Measurements from ENCODE around the gene OR3A2. TPM values are rescaled to one million over a fixed set of nuclear protein-coding genes. Genes with fewer than 3 reads are reported as not detected.
"Not testable (repeated sequence)": the region's sequence is repeated elsewhere in the genome, so short reads cannot be mapped to it uniquely, and the experiment has no call there.

The OR3A2 gene
- total and polyA plus RNA-seq, 5 donors from 2014 or later = 0.10 to 1.0 (median 0.49) TPM; not detected in 1

DNA sequence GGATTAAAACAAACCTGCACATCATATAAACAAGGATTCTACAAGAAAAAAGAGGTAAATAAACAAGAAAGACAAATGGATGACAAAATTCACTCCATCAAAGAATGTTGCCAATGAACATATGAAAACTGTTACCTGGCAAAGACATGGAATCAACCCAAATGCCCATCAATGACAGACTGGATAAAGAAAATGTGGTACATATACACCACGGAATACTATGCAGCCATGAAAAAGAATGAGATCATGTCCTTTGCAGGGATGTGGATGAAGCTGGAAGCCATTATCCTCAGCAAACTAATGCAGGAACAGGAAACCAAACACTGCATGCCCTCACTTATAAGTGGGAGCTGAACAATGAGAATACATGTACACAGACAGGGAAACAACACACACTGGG is 92.6 kb downstream of the OR3A2 start:
- H3K27me3 ChIP-seq (ENCODE audit: control insufficient read depth, insufficient read depth, low read length); H3K36me3 Mint-ChIP-seq; H3K9me3 Mint-ChIP-seq; H3K4me1 Mint-ChIP-seq; H3K4me3 Mint-ChIP-seq; DNase-seq; H3K9me3 ChIP-seq (ENCODE audit: control insufficient read depth in 2 of 2, low read length in 2 of 2); H3K4me3 ChIP-seq (ENCODE audit: low read depth, low read length); H3K4me1 ChIP-seq (ENCODE audit: control insufficient read depth, insufficient read depth, low read length, poor library complexity, severe bottlenecking); H3K27ac Mint-ChIP-seq; H3K36me3 ChIP-seq (ENCODE audit: control insufficient read depth, insufficient read depth, low read length); ATAC-seq (ENCODE audit: low read depth in 2 of 2); H3K27ac ChIP-seq (ENCODE audit: insufficient read depth, low read length, poor library complexity, severe bottlenecking): not testable (repeated sequence)
- H3K27me3 Mint-ChIP-seq = peaks cover 25% of the 10 kb centered on the region

DNA sequence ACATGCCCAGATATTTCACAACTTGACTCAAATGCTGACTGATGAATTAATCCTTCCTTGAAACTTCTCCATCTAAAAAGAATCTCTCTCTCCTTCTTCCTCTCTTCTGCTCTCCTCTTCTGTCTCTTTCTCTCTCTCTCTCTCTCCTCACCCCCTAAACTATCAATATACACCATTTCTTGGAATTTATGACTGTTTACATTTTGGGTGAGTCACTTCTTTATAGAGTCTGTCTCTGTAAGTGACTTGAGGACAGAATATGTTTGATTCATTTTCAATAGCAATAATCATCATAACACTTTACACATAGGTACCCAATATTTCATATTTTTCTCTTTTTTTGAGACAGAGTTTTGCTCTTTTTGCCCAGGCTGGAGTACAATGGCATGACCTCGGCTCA is 103.2 kb downstream of the OR3A2 start:
- H3K27ac Mint-ChIP-seq = no peak overlapping the region
- H3K36me3 Mint-ChIP-seq = no peaks in the 10 kb centered on the region

DNA sequence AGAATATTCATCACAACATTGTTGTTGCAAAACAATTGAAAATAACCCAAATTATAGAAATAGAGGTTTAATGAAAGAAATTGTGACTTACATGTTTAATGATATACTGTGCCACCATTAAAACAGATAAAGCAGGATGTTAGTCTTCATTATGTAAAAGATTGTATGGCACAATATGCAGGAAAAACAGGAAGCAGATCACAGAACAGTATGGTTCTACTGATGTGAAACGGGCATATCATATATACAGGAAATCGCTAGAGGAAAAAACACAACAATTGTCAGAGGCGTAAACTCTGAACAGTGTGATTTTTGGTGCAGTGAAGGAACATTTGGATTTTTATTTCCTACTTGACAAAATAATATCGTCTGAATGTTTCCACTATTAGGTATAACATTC is 110.0 kb downstream of the OR3A2 start:
- ATAC-seq (ENCODE audit: low read depth in 2 of 2) (no peak), DNase-seq (no peak)
- no peaks in the 10 kb centered on the region for H3K4me1 Mint-ChIP-seq
- H3K36me3 Mint-ChIP-seq = no peaks in the 10 kb centered on the region
- no peak overlapping the region for H3K27ac ChIP-seq (ENCODE audit: insufficient read depth, low read length, poor library complexity, severe bottlenecking)
- H3K9me3 Mint-ChIP-seq = peaks cover 0 to 10% (median 6%) of the 10 kb centered on the region in 7 donors
- H3K36me3 ChIP-seq (ENCODE audit: control insufficient read depth, insufficient read depth, low read length) = no peaks in the 10 kb centered on the region
- H3K4me1 ChIP-seq (ENCODE audit: control insufficient read depth, insufficient read depth, low read length, poor library complexity, severe bottlenecking) = no peaks in the 10 kb centered on the region
- no peak overlapping the region for H3K4me3 ChIP-seq (ENCODE audit: low read depth, low read length)
- no peaks in the 10 kb centered on the region for H3K27me3 ChIP-seq (ENCODE audit: control insufficient read depth, insufficient read depth, low read length)
- H3K27ac Mint-ChIP-seq = no peak overlapping the region
- peaks cover 4% of the 10 kb centered on the region for H3K27me3 Mint-ChIP-seq
- H3K4me3 Mint-ChIP-seq = no peak overlapping the region
- H3K9me3 ChIP-seq (ENCODE audit: control insufficient read depth in 2 of 2, low read length in 2 of 2) = peaks cover 5 to 8% of the 10 kb centered on the region in 2 experiments

More for the DNA sequence above, 103.2 kb downstream of the OR3A2 start:
- H3K27me3 Mint-ChIP-seq = peaks cover 10% of the 10 kb centered on the region
- ATAC-seq (ENCODE audit: low read depth in 2 of 2) = no peak
- no peaks in the 10 kb centered on the region for H3K27me3 ChIP-seq (ENCODE audit: control insufficient read depth, insufficient read depth, low read length)
- H3K27ac ChIP-seq (ENCODE audit: insufficient read depth, low read length, poor library complexity, severe bottlenecking) = no peak overlapping the region
- H3K9me3 Mint-ChIP-seq = peaks cover 0 to 5% (median 3%) of the 10 kb centered on the region in 7 donors
- no peak overlapping the region for H3K4me3 ChIP-seq (ENCODE audit: low read depth, low read length)
- H3K36me3 ChIP-seq (ENCODE audit: control insufficient read depth, insufficient read depth, low read length) = no peaks in the 10 kb centered on the region
- H3K4me1 ChIP-seq (ENCODE audit: control insufficient read depth, insufficient read depth, low read length, poor library complexity, severe bottlenecking) = no peaks in the 10 kb centered on the region
- no peak overlapping the region for H3K4me3 Mint-ChIP-seq
- no peaks in the 10 kb centered on the region for H3K4me1 Mint-ChIP-seq
- DNase-seq = no peak
- H3K9me3 ChIP-seq (ENCODE audit: control insufficient read depth in 2 of 2, low read length in 2 of 2) = no peaks in the 10 kb centered on the region

DNA sequence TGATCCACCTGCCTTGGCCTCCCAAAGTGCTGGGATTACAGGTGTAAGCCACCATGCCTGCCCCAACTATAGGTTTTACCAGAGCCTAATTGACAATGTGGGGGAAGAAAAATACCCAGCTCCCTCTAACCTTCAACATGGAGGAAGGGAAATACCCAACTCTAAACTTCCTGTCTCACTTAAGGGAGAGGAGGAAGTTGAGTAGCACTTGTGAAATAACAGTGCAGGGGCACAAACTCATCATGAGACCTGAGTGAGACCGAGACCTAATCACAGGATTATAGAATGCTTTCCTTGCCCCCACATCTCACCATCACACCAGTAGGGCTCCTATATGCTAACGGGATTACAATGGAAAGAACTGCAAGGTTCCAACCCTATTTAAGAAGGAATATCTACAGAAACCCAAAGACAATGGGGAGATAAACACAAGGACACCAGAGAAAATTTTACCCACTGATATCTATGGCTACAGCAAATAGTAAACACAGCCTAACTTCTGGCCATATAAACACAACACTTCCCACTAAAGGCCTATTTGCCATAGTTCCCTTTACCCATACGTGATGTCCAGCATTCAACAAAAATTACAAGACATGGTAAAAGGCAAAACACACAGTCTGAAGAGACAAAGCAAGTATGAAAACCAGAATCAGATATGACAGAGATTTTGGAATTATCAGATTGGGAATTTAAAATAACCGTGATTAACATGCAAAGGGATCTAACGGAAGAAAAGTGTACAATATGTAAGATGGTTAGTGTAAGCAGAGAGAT is 114.8 kb downstream of the OR3A2 start:
- DNase-seq = no peak
- Mint-ChIP-seq H3K4me1 (no peaks in the 10 kb centered on the region), H3K4me3 (no peak overlapping the region), H3K9me3 (peaks cover 3 to 17% (median 6%) of the 10 kb centered on the region in 7 donors), H3K27ac (no peak overlapping the region), H3K36me3 (no peaks in the 10 kb centered on the region), H3K27me3 (peaks cover 8% of the 10 kb centered on the region)
- H3K36me3 ChIP-seq (ENCODE audit: control insufficient read depth, insufficient read depth, low read length) = no peaks in the 10 kb centered on the region
- no peaks in the 10 kb centered on the region for H3K4me1 ChIP-seq (ENCODE audit: control insufficient read depth, insufficient read depth, low read length, poor library complexity, severe bottlenecking)
- no peak overlapping the region for H3K4me3 ChIP-seq (ENCODE audit: low read depth, low read length)
- ATAC-seq (ENCODE audit: low read depth in 2 of 2) = no peak
- H3K27me3 ChIP-seq (ENCODE audit: control insufficient read depth, insufficient read depth, low read length) = no peaks in the 10 kb centered on the region
- H3K9me3 ChIP-seq (ENCODE audit: control insufficient read depth in 2 of 2, low read length in 2 of 2) = peaks cover 6 to 8% of the 10 kb centered on the region in 2 experiments
- no peak overlapping the region for H3K27ac ChIP-seq (ENCODE audit: insufficient read depth, low read length, poor library complexity, severe bottlenecking)

DNA sequence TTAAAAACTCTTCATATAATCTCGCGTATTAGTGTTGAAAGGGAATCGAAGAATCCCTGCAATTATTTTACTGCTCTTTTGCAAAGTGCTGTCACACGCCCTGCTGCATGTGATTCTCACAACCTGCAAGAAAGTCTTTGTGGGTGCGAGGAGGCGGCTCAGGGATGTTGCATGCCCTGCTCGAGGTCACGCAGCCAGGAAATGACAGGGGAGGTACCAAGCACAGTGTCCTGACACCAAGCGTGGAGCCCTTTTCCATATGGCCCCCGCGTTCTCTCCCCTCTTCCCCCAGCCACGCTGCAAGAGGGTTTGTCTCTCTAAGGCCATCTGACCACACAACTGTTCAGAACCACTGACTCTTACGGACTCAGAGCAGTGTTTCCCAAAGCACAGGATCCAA is 125.5 kb downstream of the OR3A2 start:
- H3K27me3 ChIP-seq (ENCODE audit: control insufficient read depth, insufficient read depth, low read length) = no peaks in the 10 kb centered on the region
- no peak overlapping the region for H3K27ac ChIP-seq (ENCODE audit: insufficient read depth, low read length, poor library complexity, severe bottlenecking)
- H3K4me3 ChIP-seq (ENCODE audit: low read depth, low read length) = no peak overlapping the region
- no peak for ATAC-seq (ENCODE audit: low read depth in 2 of 2)
- Mint-ChIP-seq H3K4me3 (no peak overlapping the region), H3K4me1 (no peaks in the 10 kb centered on the region), H3K27ac (no peak overlapping the region), H3K36me3 (no peaks in the 10 kb centered on the region), H3K27me3 (peaks cover 6% of the 10 kb centered on the region), H3K9me3 (peaks cover 0 to 7% (median 0%) of the 10 kb centered on the region in 7 donors)
- no peak for DNase-seq
- no peaks in the 10 kb centered on the region for H3K9me3 ChIP-seq (ENCODE audit: control insufficient read depth in 2 of 2, low read length in 2 of 2)
- no peaks in the 10 kb centered on the region for H3K4me1 ChIP-seq (ENCODE audit: control insufficient read depth, insufficient read depth, low read length, poor library complexity, severe bottlenecking)
- H3K36me3 ChIP-seq (ENCODE audit: control insufficient read depth, insufficient read depth, low read length) = no peaks in the 10 kb centered on the region

DNA sequence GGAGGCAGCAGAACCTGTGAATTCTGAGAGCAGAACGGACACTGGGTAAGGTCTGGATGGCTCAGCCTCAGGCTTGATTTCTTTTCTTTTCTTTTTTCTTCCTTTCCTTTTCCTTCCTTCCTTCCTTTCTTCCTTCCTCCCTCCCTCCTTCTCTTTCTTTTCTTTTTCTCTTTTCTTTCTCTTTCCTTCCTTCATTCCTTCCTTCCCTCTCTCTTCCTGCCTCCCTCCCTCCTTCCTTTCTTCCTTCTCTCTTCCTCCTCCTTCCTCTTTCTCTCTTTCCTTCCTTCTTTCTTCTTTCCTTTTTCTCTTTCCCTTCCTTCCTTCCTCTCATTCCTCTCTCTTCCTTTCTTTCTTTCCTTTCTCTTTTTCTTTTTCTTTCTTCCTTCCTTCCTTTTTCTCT is 125.9 kb downstream of the OR3A2 start:
- H3K4me3 Mint-ChIP-seq = no peak overlapping the region
- peaks cover 0 to 6% (median 0%) of the 10 kb centered on the region in 7 donors for H3K9me3 Mint-ChIP-seq
- no peaks in the 10 kb centered on the region for H3K36me3 ChIP-seq (ENCODE audit: control insufficient read depth, insufficient read depth, low read length)
- no peaks in the 10 kb centered on the region for H3K4me1 Mint-ChIP-seq
- H3K9me3 ChIP-seq (ENCODE audit: control insufficient read depth in 2 of 2, low read length in 2 of 2) = no peaks in the 10 kb centered on the region
- no peaks in the 10 kb centered on the region for H3K4me1 ChIP-seq (ENCODE audit: control insufficient read depth, insufficient read depth, low read length, poor library complexity, severe bottlenecking)
- H3K27ac Mint-ChIP-seq = no peak overlapping the region
- no peak overlapping the region for H3K4me3 ChIP-seq (ENCODE audit: low read depth, low read length)
- DNase-seq = no peak
- H3K27me3 ChIP-seq (ENCODE audit: control insufficient read depth, insufficient read depth, low read length) = no peaks in the 10 kb centered on the region
- H3K27me3 Mint-ChIP-seq = peaks cover 5% of the 10 kb centered on the region
- H3K27ac ChIP-seq (ENCODE audit: insufficient read depth, low read length, poor library complexity, severe bottlenecking) = no peak overlapping the region
- no peak for ATAC-seq (ENCODE audit: low read depth in 2 of 2)
- no peaks in the 10 kb centered on the region for H3K36me3 Mint-ChIP-seq

DNA sequence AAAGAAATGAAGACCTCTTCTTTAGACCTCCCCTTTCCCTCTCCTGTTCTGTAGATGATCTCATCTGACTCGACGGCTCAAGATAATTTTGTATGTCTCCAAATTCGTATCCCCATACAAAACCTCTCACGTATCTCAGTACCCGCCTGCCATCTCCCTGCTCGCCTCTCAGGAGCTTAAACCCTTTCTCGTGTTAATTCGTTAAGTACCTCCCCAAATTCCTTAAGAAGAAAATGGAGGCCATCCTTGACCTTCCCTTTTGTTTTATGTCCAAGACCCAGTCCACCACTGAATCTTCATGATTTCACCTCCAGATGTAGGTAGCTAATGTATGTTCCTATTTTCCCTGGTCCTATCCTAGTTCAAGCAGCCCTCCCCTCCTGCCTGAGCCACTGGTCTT is 129.5 kb downstream of the OR3A2 start:
- Mint-ChIP-seq H3K4me1 (no peaks in the 10 kb centered on the region), H3K27ac (no peak overlapping the region), H3K36me3 (no peaks in the 10 kb centered on the region), H3K27me3 (no peaks in the 10 kb centered on the region), H3K9me3 (peaks cover 0 to 9% (median 0%) of the 10 kb centered on the region in 7 donors), H3K4me3 (no peak overlapping the region)
- DNase-seq (no peak), ATAC-seq (ENCODE audit: low read depth in 2 of 2) (no peak)
- Histone ChIP-seq H3K27ac (ENCODE audit: insufficient read depth, low read length, poor library complexity, severe bottlenecking) (no peak overlapping the region), H3K4me1 (ENCODE audit: control insufficient read depth, insufficient read depth, low read length, poor library complexity, severe bottlenecking) (no peaks in the 10 kb centered on the region), H3K4me3 (ENCODE audit: low read depth, low read length) (no peak overlapping the region), H3K36me3 (ENCODE audit: control insufficient read depth, insufficient read depth, low read length) (no peaks in the 10 kb centered on the region), H3K9me3 (ENCODE audit: control insufficient read depth in 2 of 2, low read length in 2 of 2) (no peaks in the 10 kb centered on the region), H3K27me3 (ENCODE audit: control insufficient read depth, insufficient read depth, low read length) (no peaks in the 10 kb centered on the region)

DNA sequence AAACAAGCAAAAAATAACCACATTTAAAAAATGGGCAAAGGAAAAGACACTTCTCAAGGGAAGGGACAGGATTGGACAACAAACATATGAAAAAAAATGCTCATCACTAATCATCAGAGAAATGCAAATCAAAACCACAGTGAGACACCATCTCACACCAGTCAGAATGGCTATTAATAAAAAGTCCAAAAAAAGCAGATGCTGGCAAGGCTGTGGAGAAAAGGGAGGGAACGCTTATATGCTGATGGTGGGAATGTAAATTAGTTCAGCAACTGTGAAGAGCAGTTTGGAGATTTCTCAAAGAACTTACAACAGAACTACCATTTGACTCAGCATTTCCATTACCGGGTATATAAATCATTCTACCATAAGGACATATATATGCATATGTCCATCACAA is 137.1 kb downstream of the OR3A2 start:
- not testable (repeated sequence) for H3K27me3 Mint-ChIP-seq; H3K4me3 ChIP-seq (ENCODE audit: low read depth, low read length); H3K27ac ChIP-seq (ENCODE audit: insufficient read depth, low read length, poor library complexity, severe bottlenecking); H3K4me1 Mint-ChIP-seq; H3K9me3 ChIP-seq (ENCODE audit: control insufficient read depth in 2 of 2, low read length in 2 of 2); H3K4me1 ChIP-seq (ENCODE audit: control insufficient read depth, insufficient read depth, low read length, poor library complexity, severe bottlenecking); H3K4me3 Mint-ChIP-seq; H3K36me3 ChIP-seq (ENCODE audit: control insufficient read depth, insufficient read depth, low read length); H3K27ac Mint-ChIP-seq; DNase-seq; H3K36me3 Mint-ChIP-seq; H3K27me3 ChIP-seq (ENCODE audit: control insufficient read depth, insufficient read depth, low read length); ATAC-seq (ENCODE audit: low read depth in 2 of 2); H3K9me3 Mint-ChIP-seq
